HEK293 (cell line): ENCODE data around the gene GLI1.
"Not testable (repeated sequence)": the region's sequence is repeated elsewhere in the genome, so short reads cannot be mapped to it uniquely, and the experiment has no call there.

Experiments used
- PRDM10 ChIP-seq: fragments of 450-650 bp; formaldehyde crosslinking; IDR thresholded peaks from 2 replicates; pipeline ENCODE4 v1.5.1; 2016; ENCODE audit warnings: missing biosample characterization, missing genetic modification characterization
- RBAK ChIP-seq: fragments of 450-650 bp; formaldehyde crosslinking; IDR thresholded peaks from 2 replicates; pipeline ENCODE4 v1.5.1; 2016; ENCODE audit warnings: missing biosample characterization, missing genetic modification characterization
- SP2 ChIP-seq: fragments of 450-650 bp; formaldehyde crosslinking; IDR thresholded peaks from 2 replicates; pipeline ENCODE4 v1.5.1; 2016; ENCODE audit warnings: missing biosample characterization, missing genetic modification characterization
- YY1 ChIP-seq: fragments of 450-650 bp; formaldehyde crosslinking; IDR thresholded peaks from 2 replicates; pipeline ENCODE4 v1.5.1; 2018; ENCODE audit warnings: missing biosample characterization, missing genetic modification characterization
- ZNF169 ChIP-seq: fragments of 450-650 bp; formaldehyde crosslinking; IDR thresholded peaks from 2 replicates; pipeline ENCODE4 v1.5.1; 2016; ENCODE audit warnings: missing biosample characterization, missing genetic modification characterization
- TF ChIP-seq, protein P1 (sequence below): fragments of 450-650 bp; formaldehyde crosslinking; IDR thresholded peaks from 2 replicates; pipeline ENCODE4 v1.5.1; 2016; ENCODE audit warnings: missing biosample characterization, missing genetic modification characterization
- TF ChIP-seq, protein P2 (sequence below): fragments of 450-650 bp; formaldehyde crosslinking; IDR thresholded peaks from 2 replicates; pipeline ENCODE4 v1.5.1; 2016; ENCODE audit warnings: missing biosample characterization, missing genetic modification characterization
- TF ChIP-seq, protein P3 (sequence below): fragments of 450-650 bp; formaldehyde crosslinking; IDR thresholded peaks from 2 replicates; pipeline ENCODE4 v1.5.1; 2016; ENCODE audit warnings: missing biosample characterization, missing genetic modification characterization

GRCh38 chr12:57507796-57508195, 48.2 kb downstream of the GLI1 start:
- TF ChIP-seq, protein P1, sequence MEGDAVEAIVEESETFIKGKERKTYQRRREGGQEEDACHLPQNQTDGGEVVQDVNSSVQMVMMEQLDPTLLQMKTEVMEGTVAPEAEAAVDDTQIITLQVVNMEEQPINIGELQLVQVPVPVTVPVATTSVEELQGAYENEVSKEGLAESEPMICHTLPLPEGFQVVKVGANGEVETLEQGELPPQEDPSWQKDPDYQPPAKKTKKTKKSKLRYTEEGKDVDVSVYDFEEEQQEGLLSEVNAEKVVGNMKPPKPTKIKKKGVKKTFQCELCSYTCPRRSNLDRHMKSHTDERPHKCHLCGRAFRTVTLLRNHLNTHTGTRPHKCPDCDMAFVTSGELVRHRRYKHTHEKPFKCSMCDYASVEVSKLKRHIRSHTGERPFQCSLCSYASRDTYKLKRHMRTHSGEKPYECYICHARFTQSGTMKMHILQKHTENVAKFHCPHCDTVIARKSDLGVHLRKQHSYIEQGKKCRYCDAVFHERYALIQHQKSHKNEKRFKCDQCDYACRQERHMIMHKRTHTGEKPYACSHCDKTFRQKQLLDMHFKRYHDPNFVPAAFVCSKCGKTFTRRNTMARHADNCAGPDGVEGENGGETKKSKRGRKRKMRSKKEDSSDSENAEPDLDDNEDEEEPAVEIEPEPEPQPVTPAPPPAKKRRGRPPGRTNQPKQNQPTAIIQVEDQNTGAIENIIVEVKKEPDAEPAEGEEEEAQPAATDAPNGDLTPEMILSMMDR (tag by site-specific recombination), result not testable (repeated sequence)
- TF ChIP-seq, protein P2, sequence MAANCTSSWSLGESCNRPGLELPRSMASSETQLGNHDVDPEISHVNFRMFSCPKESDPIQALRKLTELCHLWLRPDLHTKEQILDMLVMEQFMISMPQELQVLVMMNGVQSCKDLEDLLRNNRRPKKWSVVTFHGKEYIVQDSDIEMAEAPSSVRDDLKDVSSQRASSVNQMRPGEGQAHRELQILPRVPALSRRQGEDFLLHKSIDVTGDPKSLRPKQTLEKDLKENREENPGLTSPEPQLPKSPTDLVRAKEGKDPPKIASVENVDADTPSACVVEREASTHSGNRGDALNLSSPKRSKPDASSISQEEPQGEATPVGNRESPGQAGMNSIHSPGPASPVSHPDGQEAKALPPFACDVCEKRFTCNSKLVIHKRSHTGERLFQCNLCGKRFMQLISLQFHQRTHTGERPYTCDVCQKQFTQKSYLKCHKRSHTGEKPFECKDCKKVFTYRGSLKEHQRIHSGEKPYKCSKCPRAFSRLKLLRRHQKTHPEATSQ (tag by site-specific recombination), result not testable (repeated sequence)
- not testable (repeated sequence) for TF ChIP-seq SP2 (tag by site-specific recombination); YY1 (tag by site-specific recombination); ZNF169 (tag by site-specific recombination); PRDM10 (tag by site-specific recombination); RBAK
- TF ChIP-seq, protein P3, sequence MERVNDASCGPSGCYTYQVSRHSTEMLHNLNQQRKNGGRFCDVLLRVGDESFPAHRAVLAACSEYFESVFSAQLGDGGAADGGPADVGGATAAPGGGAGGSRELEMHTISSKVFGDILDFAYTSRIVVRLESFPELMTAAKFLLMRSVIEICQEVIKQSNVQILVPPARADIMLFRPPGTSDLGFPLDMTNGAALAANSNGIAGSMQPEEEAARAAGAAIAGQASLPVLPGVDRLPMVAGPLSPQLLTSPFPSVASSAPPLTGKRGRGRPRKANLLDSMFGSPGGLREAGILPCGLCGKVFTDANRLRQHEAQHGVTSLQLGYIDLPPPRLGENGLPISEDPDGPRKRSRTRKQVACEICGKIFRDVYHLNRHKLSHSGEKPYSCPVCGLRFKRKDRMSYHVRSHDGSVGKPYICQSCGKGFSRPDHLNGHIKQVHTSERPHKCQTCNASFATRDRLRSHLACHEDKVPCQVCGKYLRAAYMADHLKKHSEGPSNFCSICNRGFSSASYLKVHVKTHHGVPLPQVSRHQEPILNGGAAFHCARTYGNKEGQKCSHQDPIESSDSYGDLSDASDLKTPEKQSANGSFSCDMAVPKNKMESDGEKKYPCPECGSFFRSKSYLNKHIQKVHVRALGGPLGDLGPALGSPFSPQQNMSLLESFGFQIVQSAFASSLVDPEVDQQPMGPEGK (tag by site-specific recombination), result not testable (repeated sequence)
